Type B pancreatic cell (in vitro differentiated cells): ENCODE results near the gene SNTG2. TPM values are rescaled to one million over a fixed set of nuclear protein-coding genes. Genes with fewer than 3 reads are reported as not detected.

ENCODE experiments used
- DNase-seq: peaks from one replicate; pipeline ENCODE4 v3.0.0; 2021; ENCODE audit warnings: mixed read lengths; ENCODE audit not compliant: unreplicated experiment; ENCODE audit errors: extremely low spot score
- H3K27ac Mint-ChIP-seq: 2 replicates; pipeline ENCODE4 v1.8.0; 2021; ENCODE audit warnings: mild to moderate bottlenecking, mixed read lengths
- H3K27me3 Mint-ChIP-seq: 2 replicates; pipeline ENCODE4 v1.8.0; 2021; ENCODE audit warnings: mixed read lengths
- H3K36me3 Mint-ChIP-seq: 2 replicates; pipeline ENCODE4 v1.8.0; 2021; ENCODE audit warnings: mixed read lengths
- H3K4me1 Mint-ChIP-seq: one replicate; pipeline ENCODE4 v1.8.0; 2021; ENCODE audit warnings: mixed read lengths; ENCODE audit not compliant: unreplicated experiment
- H3K4me3 Mint-ChIP-seq: 2 replicates; pipeline ENCODE4 v1.8.0; 2021; ENCODE audit warnings: mild to moderate bottlenecking, mixed read lengths
- H3K9me3 Mint-ChIP-seq: 2 replicates; pipeline ENCODE4 v1.8.0; 2021; ENCODE audit warnings: mixed read lengths
- CTCF ChIP-seq: fragments of 200-600 bp; sonication (generic); conservative IDR thresholded peaks from 2 replicates; pipeline ENCODE4 v1.5.0; 2021; ENCODE audit warnings: antibody characterized with exemption, mild to moderate bottlenecking
- total RNA-seq: library from RNA; stranded (reverse); gene quantifications from 2 replicates; pipeline ENCODE4 v1.2.1, GENCODE V29; 2021; ENCODE audit warnings: low replicate concordance

The SNTG2 gene
- total RNA-seq, 1 donor from 2014 or later = 1.1 TPM

- TF ChIP-seq CTCF = no peak
- Mint-ChIP-seq H3K27me3 (peaks cover 13% of the 10 kb centered on the region), H3K27ac (no peak overlapping the region), H3K4me3 (no peak overlapping the region), H3K36me3 (no peaks in the 10 kb centered on the region), H3K9me3 (no peaks in the 10 kb centered on the region), H3K4me1 (peaks cover 9% of the 10 kb centered on the region)
- no peak for DNase-seq
Measured at GRCh38 chr2:1246991-1247390, 296.3 kb downstream of the SNTG2 start.

GRCh38 chr2:1248187-1248586 lies 297.5 kb downstream of the SNTG2 start:
- H3K36me3 Mint-ChIP-seq = no peaks in the 10 kb centered on the region
- H3K4me3 Mint-ChIP-seq = no peak overlapping the region
- peaks cover 9% of the 10 kb centered on the region for H3K4me1 Mint-ChIP-seq
- no peak overlapping the region for H3K27ac Mint-ChIP-seq
- no peak for TF ChIP-seq CTCF
- H3K9me3 Mint-ChIP-seq = no peaks in the 10 kb centered on the region
- H3K27me3 Mint-ChIP-seq = peaks cover 13% of the 10 kb centered on the region
- no peak for DNase-seq

GRCh38 chr2:1249897-1250687 lies 299.4 kb downstream of the SNTG2 start:
- Mint-ChIP-seq H3K36me3 (no peaks in the 10 kb centered on the region), H3K27me3 (peaks cover 16% of the 10 kb centered on the region), H3K4me3 (no peak overlapping the region), H3K9me3 (no peaks in the 10 kb centered on the region), H3K27ac (no peak overlapping the region), H3K4me1 (no peaks in the 10 kb centered on the region)
- no peak for TF ChIP-seq CTCF
- DNase-seq = no peak

GRCh38 chr2:1251520-1251919 lies 300.9 kb downstream of the SNTG2 start:
- Mint-ChIP-seq H3K36me3 (no peaks in the 10 kb centered on the region), H3K4me3 (no peak overlapping the region), H3K9me3 (no peaks in the 10 kb centered on the region), H3K4me1 (no peaks in the 10 kb centered on the region), H3K27me3 (peaks cover 16% of the 10 kb centered on the region), H3K27ac (no peak overlapping the region)
- TF ChIP-seq CTCF = no peak
- no peak for DNase-seq

GRCh38 chr2:1253629-1254028 lies 303.0 kb downstream of the SNTG2 start:
- Mint-ChIP-seq H3K4me1 (no peaks in the 10 kb centered on the region), H3K9me3 (no peaks in the 10 kb centered on the region), H3K27ac (no peak overlapping the region), H3K36me3 (no peaks in the 10 kb centered on the region), H3K27me3 (peaks cover 14% of the 10 kb centered on the region), H3K4me3 (no peak overlapping the region)
- DNase-seq = no peak
- no peak for TF ChIP-seq CTCF
